HG03439 (cell line): ENCODE measurements around the gene TEDDM1.

Experiments
- ATAC-seq: cut with Tn5 transposase; IDR thresholded peaks from one replicate; pipeline ENCODE4 v1.9.1; 2021; ENCODE audit warnings: mild to moderate bottlenecking, moderate library complexity; ENCODE audit not compliant: unreplicated experiment

Gene TEDDM1

DNA sequence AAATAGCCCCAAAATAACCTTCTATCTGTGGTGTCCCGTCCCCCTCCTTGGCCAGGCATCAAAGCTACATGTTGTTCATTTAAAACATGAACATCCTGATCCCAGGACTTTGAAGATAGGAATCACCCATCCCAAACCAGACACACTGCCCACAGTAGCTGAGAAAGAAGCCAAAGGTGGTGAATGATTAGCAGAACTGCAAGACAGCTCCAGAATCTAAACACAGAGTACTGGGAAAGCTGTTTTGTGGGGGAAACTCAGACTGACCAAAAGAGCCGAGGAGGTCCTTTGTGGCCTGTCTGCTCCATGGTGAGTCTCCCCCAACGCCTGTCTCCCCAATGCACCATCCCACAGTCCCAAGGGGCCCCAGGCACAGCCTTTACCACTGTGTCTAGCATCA lies 7.3 kb upstream of the TEDDM1 start:
- ATAC-seq: no peak

DNA sequence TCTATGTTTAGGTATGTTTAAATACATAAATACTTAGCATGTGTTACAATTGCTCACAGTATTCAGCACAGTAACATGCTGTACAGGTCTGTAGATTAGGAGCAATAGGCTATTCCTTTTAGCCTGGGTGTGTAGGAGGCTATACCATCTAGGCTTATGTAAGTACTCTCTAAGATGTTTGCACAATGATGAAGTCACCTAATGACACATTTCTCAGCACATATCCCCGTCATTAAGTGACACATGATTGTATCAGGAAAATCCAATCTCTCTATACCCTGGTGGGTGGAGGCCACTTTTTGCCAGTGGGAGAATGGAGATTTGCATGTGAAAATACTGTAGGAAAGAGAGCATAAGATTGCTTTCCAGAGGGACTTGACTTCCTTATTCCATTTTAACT lies 5.5 kb upstream of the TEDDM1 start:
- ATAC-seq: no peak

GRCh38 chr1:182405578-182405977 lies 5.1 kb upstream of the TEDDM1 start:
- ATAC-seq: no peak

DNA sequence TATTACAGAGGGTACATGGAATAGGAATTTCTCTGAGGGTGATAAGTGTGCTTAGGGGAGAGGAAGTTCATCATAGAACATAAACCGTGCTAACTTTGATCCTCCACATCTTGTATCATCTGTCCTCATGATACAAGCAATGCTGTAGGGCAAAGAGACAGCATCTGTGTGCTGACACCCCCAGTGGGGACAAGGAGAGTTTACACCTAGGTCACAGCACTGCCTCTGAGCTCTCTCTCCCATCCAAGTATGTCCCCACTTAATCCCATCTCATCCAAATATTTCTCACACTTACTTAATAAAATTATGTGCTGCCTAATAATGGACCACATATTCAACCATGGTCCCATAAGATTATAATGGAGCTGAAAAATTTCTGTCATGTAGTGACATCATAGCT lies 4.3 kb upstream of the TEDDM1 start:
- no peak for ATAC-seq

GRCh38 chr1:182397653-182398393 lies 2.6 kb downstream of the TEDDM1 start:
- no peak for ATAC-seq

DNA sequence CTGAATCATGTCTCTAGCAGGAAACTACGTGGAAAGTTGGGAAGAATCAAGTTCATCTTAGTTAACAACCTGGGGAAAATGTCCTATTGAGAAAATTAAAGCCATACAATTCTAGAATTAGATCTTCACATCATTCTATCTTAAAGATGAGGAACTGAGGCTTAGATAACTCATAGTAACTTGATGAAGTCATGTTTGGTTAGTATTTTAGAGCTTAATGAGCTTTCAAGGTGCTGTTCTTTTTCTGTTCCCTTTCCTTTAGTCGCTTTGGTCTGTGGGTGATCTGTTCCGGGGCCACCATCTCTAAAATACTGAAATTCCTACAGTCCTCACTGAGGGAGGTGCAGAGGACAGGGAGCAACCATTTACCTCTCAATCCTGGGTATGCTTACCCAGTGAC lies 4.6 kb downstream of the TEDDM1 start:
- ATAC-seq: no peak

DNA sequence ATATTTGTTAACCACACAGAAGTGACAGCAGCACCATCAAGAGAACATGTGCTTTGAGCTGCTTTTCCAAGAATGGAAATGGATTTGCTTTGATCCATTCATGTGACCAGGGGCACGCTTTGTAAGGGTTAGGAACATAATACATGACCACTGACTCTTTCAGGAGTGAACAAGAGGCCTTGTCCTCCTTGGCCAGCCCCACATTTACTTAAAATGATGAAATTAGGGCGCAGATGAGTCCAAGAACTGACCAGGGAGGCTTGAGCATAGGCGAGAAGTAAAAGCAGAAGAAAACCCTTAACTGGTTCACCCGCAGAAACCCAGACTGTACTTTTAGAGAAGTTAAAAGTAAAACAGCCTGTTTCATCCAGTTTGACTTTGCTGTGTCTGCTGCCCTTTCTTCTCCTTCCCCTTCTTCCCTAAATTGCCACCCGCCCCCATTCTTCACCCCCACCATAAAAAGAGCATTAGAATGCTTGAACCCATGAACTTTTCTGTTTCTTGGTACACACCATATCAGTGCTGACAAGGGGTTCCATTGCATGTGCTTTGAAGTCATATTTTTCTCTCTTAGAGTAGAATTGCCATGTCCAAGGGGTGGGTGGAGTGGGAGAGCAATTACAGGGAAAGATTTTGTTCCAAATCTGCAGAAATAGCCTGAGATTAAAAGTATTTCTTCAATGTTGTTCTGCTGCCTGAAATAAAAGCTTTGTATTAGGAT lies 6.3 kb downstream of the TEDDM1 start:
- ATAC-seq: no peak

GRCh38 chr1:182392050-182393028 lies 8.1 kb downstream of the TEDDM1 start:
- peak; percentile 6 for ATAC-seq

DNA sequence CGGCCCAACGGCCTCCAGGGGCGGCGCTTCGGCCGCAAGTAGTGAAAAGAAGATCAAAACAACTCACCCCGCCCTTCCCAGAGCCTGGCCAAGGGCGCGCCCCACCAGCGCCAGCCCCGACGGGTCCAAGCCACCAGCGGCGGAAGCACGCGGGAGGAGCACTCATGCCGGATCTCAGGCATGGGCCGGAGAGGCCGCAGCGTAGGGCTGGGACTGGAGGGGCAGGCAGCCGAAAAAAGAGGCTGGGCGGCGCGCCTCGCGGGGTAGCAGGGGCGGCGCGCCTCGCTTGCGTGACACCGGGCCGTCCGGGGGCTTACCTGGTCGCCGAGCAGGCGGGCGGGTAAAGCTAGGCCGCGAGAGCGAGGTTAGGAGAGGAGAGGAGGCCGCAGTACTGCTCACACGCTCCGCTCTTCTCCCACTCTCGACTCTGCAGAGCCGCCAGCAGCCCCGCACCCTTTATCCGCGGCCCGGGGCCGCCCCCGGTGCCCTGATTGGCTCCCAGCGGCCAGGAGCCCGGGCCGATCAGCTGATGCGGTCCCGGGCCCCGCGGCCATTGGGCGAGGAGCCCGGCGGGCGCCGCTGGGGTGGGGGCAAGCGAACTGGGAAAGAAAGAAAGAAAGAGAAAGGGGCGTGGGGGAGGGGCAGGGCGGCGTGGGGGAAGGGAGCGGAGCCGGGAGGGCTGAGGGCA lies 9.0 kb downstream of the TEDDM1 start, which contains the start of gene GLUL:
GLUL (minus strand) TSS at position 429 of the 688 bp plus-strand sequence. CDS start 3,053 bp downstream, outside the sequence.
- ATAC-seq: peak; percentile 78

DNA sequence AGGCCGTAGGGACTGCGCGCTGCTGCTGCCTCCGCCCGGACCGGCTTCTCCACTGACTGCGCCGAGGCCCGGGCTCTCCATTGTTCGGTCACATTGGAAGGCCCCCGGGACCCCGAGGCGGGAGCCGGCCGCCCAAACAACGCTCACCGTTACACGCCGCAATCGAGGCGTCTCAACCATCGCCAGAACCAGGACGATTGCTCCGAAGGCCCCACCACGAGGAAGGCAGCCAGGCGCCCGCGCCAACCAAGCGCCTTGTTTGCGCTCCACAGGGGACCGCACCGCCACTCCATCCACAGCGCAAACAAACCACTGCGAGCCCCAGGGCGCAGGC lies 9.5 kb downstream of the TEDDM1 start:
- peak; percentile 16 for ATAC-seq

DNA sequence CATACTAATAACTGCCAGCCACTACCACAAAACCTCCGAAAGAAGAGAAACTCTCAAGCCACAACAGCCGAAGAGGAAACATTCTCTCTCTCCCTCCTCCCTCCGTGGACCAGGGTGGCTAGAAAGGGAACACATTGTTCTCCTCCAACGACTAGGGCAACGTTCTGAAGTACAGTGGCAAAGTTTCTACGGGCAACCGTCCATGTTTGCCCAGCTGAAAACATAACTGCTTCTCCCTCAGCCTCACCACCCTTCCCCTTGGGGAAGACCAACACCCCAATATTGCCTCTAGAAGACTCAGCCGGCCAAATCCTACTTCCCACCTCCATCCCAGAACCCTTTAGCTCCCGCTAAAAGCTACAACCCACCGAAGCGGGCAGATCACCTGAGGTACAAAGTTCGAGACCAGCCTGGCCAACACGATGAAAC lies 10.8 kb downstream of the TEDDM1 start:
- ATAC-seq: no peak

GRCh38 chr1:182388392-182389134 lies 11.9 kb downstream of the TEDDM1 start:
- no peak for ATAC-seq

- ATAC-seq: no peak
Measured at GRCh38 chr1:182387566-182387965, 12.9 kb downstream of the TEDDM1 start.

DNA sequence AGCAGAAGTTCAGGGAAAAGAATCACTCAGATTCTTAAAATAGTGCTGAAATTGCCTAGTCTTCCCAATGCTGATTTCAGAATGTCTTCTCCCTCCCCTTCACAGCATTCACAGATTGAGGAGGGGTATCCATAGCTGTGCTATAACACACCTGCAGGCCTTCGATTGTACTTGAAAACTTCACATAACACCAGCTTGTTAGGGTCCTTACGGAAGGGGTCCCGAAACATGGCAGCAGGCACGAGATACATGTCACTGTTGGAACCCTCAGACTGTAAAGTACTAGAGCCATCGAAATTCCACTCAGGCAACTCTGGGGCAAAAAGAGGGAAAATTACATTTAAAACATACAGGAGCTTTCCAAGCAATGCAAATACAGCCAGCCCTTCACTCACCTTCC lies 13.5 kb downstream of the TEDDM1 start:
- no peak for ATAC-seq

GRCh38 chr1:182385885-182386853 lies 14.3 kb downstream of the TEDDM1 start:
- no peak for ATAC-seq

DNA sequence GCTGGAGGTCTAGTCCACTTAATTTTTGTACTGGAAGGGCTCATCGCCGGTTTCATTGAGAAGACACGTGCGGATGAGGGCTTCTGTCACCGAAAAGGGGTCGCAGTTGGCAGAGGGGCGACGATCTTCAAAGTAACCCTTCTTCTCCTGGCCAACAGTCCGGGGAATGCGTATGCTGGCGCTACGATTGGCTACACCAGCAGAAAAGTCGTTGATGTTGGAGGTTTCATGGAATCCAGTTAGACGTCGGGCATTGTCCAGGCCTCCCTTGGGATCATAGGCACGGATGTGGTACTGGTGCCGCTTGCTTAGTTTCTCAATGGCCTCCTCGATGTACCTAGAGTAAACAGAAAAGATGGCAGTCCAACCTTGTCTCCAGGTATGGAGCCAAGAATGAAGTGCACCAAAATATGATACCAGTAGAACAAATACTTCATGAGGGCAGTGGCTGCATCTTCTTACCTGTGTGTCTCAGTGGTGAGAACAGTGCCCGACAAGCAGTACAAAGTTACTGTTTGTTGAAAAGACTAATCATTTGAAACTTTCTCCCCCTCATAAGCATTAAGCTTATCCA lies 16.0 kb downstream of the TEDDM1 start:
- no peak for ATAC-seq

GRCh38 chr1:182383934-182384333 lies 16.5 kb downstream of the TEDDM1 start:
- ATAC-seq: no peak

DNA sequence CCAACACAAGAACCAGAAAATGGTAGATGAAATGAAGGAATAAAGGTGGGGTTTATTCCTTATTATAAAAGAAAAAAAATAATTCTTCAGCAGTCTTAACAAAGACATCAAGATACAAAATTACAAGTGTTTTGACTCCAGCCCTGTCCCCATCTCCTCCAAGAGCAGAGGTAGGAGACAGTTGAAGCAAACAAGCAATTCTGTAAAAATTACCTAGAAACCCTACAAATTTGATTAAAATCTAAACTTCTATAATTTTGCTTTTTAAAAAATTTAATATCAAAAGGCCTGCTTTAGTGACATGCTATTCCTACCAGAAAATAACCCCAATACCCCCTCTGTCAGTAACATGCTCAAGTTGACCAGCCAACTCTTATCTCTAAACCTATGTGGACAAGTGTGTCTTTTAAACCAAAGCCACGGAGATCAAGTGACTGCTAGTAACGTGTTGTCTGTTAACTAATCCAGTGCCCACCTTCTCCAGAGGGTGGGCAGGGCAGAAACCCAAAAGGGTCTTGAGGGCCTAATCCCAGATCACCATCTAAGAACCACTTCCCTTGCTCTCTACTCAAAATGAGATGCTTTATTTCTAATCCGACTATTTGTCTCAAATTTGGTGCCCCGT lies 17.3 kb downstream of the TEDDM1 start:
- no peak for ATAC-seq
